PC-3 (cell line): ENCODE measurements around the gene LRP1B.

Experiments
- EZH2 ChIP-seq: fragments of 300-600 bp; sonication (generic); IDR thresholded peaks from one replicate; pipeline ENCODE4 v1.6.1; 2017; ENCODE audit warnings: antibody characterized with exemption, mild to moderate bottlenecking, low read length; ENCODE audit not compliant: unreplicated experiment
- TF ChIP-seq, protein P1 (sequence below): fragments of 300-600 bp; sonication (generic); conservative IDR thresholded peaks from 2 replicates; pipeline ENCODE4 v1.5.1; 2017; ENCODE audit warnings: antibody characterized with exemption, low read depth, mild to moderate bottlenecking, low read length

GRCh38 chr2:140186313-140186712 lies 1944.5 kb downstream of the LRP1B start:
- TF ChIP-seq, protein P1, sequence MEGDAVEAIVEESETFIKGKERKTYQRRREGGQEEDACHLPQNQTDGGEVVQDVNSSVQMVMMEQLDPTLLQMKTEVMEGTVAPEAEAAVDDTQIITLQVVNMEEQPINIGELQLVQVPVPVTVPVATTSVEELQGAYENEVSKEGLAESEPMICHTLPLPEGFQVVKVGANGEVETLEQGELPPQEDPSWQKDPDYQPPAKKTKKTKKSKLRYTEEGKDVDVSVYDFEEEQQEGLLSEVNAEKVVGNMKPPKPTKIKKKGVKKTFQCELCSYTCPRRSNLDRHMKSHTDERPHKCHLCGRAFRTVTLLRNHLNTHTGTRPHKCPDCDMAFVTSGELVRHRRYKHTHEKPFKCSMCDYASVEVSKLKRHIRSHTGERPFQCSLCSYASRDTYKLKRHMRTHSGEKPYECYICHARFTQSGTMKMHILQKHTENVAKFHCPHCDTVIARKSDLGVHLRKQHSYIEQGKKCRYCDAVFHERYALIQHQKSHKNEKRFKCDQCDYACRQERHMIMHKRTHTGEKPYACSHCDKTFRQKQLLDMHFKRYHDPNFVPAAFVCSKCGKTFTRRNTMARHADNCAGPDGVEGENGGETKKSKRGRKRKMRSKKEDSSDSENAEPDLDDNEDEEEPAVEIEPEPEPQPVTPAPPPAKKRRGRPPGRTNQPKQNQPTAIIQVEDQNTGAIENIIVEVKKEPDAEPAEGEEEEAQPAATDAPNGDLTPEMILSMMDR = no peak
- no peak for TF ChIP-seq EZH2
